ENCODE data around the gene FLVCR2. TPM values are rescaled to one million over a fixed set of nuclear protein-coding genes. Genes with fewer than 3 reads are reported as not detected.

Gene FLVCR2
- polyA plus RNA-seq, 3 donors = 13.2 to 36.6 (median 16.3) TPM

DNA sequence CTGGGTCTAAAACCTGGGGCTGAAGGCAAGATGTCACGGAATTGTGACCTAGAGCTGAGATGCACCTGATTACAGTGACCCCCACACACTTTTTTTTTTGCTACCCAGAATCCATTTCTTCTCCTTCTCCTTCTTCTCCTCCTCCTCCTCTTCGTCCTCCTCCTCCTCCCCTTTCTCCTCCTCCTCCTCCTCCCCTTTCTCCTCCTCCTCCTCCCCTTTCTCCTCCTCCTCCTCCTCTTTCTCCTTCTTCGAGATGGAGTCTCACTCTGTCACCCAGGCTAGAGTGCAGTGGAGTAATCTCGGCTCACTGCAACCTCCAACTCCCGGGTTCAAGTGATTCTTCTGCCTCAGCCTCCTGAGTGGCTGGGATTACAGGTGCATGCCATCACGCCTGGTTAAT is 19.4 kb upstream of the FLVCR2 start:
- Histone ChIP-seq H3K4me1 (ENCODE audit: control insufficient read depth in 1 of 2, insufficient read depth in 2 of 2, low read length in 2 of 2) (peaks cover 16 to 17% of the 10 kb centered on the region in 2 donors), H3K36me3 (replicated peaks in 1 of 2; ENCODE audit: control insufficient read depth in 1 of 2, insufficient read depth in 2 of 2, low read length in 2 of 2) (no peaks in the 10 kb centered on the region), H3K4me2 (replicated peaks; ENCODE audit: extremely low read depth, low read length, poor library complexity, severe bottlenecking) (no peak overlapping the region), H3K27me3 (ENCODE audit: control insufficient read depth in 2 of 2, insufficient read depth in 2 of 2, low read length in 2 of 2) (no peaks in the 10 kb centered on the region), H3K27ac (ENCODE audit: low read depth in 1 of 2, low read length in 2 of 2) (no peak overlapping the region), H3K9me3 (replicated peaks in 1 of 2; ENCODE audit: control insufficient read depth in 1 of 2, insufficient read depth in 1 of 2, low read length in 2 of 2) (peaks cover 0 to 11% of the 10 kb centered on the region in 2 donors), H3K9ac (ENCODE audit: insufficient read depth, low read length, poor library complexity, severe bottlenecking) (no peak overlapping the region), H3K79me2 (ENCODE audit: insufficient read depth, low read length) (no peaks in the 10 kb centered on the region), H3K4me3 (replicated peaks in 1 of 3; ENCODE audit: low read depth in 2 of 3, low read length in 3 of 3) (no peak overlapping the region), H4K20me1 (ENCODE audit: insufficient read depth, low read length) (no peaks in the 10 kb centered on the region), H2AFZ (ENCODE audit: insufficient read depth, low read depth, low read length, poor library complexity, severe bottlenecking) (no peak overlapping the region)
- Mint-ChIP-seq H3K27ac (peak overlapping the region in 1 of 7 donors; percentile 16), H3K4me1 (peaks cover 19% of the 10 kb centered on the region), H3K36me3 (no peaks in the 10 kb centered on the region), H3K4me3 (no peak overlapping the region), H3K27me3 (ENCODE audit: low read depth in 3 of 3) (peaks cover 0 to 5% (median 4%) of the 10 kb centered on the region in 3 donors), H3K9me3 (peaks cover 3 to 10% (median 8%) of the 10 kb centered on the region in 7 donors)
- no peak for DNase-seq
- TF ChIP-seq, protein P1, sequence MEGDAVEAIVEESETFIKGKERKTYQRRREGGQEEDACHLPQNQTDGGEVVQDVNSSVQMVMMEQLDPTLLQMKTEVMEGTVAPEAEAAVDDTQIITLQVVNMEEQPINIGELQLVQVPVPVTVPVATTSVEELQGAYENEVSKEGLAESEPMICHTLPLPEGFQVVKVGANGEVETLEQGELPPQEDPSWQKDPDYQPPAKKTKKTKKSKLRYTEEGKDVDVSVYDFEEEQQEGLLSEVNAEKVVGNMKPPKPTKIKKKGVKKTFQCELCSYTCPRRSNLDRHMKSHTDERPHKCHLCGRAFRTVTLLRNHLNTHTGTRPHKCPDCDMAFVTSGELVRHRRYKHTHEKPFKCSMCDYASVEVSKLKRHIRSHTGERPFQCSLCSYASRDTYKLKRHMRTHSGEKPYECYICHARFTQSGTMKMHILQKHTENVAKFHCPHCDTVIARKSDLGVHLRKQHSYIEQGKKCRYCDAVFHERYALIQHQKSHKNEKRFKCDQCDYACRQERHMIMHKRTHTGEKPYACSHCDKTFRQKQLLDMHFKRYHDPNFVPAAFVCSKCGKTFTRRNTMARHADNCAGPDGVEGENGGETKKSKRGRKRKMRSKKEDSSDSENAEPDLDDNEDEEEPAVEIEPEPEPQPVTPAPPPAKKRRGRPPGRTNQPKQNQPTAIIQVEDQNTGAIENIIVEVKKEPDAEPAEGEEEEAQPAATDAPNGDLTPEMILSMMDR (IDR thresholded peaks at IDR 0.05) = no peak
- WGBS (ENCODE audit: insufficient coverage) = 100% methylated on average over 1 of the region's 6 CpGs
- intact Hi-C loops (cut with micrococcal nuclease) = loop anchor here in 1 of 2 donors (5.0 kb wide), 1 partner anchor 37 kb away; the partner anchor contains the start of gene BATF

DNA sequence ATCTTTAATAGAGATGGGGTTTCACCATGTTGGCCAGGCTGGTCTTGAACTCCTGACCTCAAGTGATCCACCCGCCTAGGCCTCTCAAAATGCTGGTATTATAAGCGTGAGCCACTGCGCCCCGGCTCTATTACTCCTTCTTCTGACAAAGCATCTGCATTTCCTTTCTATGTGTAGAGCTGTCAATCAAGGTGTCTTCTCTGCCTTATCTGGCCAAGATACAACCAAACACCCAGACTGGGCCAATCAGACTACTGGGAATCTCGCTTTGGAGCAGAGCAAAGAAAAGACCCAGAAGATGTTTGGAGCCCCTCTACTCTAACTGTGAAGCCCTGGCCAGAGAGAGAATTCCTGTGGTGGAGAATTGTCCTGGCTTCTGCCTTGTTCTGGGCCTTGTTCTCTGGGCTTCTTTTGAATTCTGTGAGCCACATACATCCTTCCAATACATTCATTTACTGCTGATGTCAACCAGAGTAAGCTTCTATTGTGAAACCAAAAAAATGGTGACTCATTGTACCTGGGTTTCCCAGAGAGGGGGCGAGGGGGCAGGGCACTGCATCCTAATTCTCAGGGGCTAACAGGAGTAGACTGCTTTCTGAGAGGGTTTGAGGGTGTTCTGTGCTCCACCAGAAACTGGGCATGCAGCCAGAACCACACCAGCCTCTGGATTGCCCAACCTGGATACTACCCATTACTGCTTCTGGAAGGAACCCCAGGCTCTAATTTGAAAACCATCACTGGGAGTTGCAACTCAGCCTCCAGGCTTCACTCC is 18.8 kb upstream of the FLVCR2 start:
- Histone ChIP-seq H3K4me3 (replicated peaks in 1 of 3; ENCODE audit: low read depth in 2 of 3, low read length in 3 of 3) (no peak overlapping the region), H3K4me2 (replicated peaks; ENCODE audit: extremely low read depth, low read length, poor library complexity, severe bottlenecking) (no peak overlapping the region), H3K79me2 (ENCODE audit: insufficient read depth, low read length) (no peaks in the 10 kb centered on the region), H4K20me1 (ENCODE audit: insufficient read depth, low read length) (no peaks in the 10 kb centered on the region), H3K9me3 (replicated peaks in 1 of 2; ENCODE audit: control insufficient read depth in 1 of 2, insufficient read depth in 1 of 2, low read length in 2 of 2) (peaks cover 0 to 11% of the 10 kb centered on the region in 2 donors), H3K27ac (ENCODE audit: low read depth in 1 of 2, low read length in 2 of 2) (no peak overlapping the region), H3K27me3 (ENCODE audit: control insufficient read depth in 2 of 2, insufficient read depth in 2 of 2, low read length in 2 of 2) (no peaks in the 10 kb centered on the region), H3K9ac (ENCODE audit: insufficient read depth, low read length, poor library complexity, severe bottlenecking) (no peak overlapping the region), H3K4me1 (ENCODE audit: control insufficient read depth in 1 of 2, insufficient read depth in 2 of 2, low read length in 2 of 2) (peaks cover 18 to 20% of the 10 kb centered on the region in 2 donors), H2AFZ (ENCODE audit: insufficient read depth, low read depth, low read length, poor library complexity, severe bottlenecking) (no peak overlapping the region), H3K36me3 (replicated peaks in 1 of 2; ENCODE audit: control insufficient read depth in 1 of 2, insufficient read depth in 2 of 2, low read length in 2 of 2) (no peaks in the 10 kb centered on the region)
- peaks cover 3 to 10% (median 8%) of the 10 kb centered on the region in 7 donors for H3K9me3 Mint-ChIP-seq
- DNase-seq = peak; percentile 43 to 69 (median 59)
- intact Hi-C loops (cut with micrococcal nuclease) = loop anchor here in 1 of 2 donors (5.0 kb wide), 1 partner anchor 37 kb away; the partner anchor contains the start of gene BATF
- no peak overlapping the region for H3K4me3 Mint-ChIP-seq
- no peaks in the 10 kb centered on the region for H3K36me3 Mint-ChIP-seq
- TF ChIP-seq, protein P1 (IDR thresholded peaks at IDR 0.05) = no peak
- peaks cover 22% of the 10 kb centered on the region for H3K4me1 Mint-ChIP-seq
- peak overlapping the region in 4 of 7 donors; percentile 3 to 58 (median 41) for H3K27ac Mint-ChIP-seq
- peaks cover 0 to 4% (median 3%) of the 10 kb centered on the region in 3 donors for H3K27me3 Mint-ChIP-seq (ENCODE audit: low read depth in 3 of 3)
- WGBS (ENCODE audit: insufficient coverage) = 100% methylated on average over 1 of the region's 6 CpGs

All from CD14-positive monocyte (primary cell).